Measurements from ENCODE around the gene CPVL. TPM values are rescaled to one million over a fixed set of nuclear protein-coding genes. Genes with fewer than 3 reads are reported as not detected.

CPVL gene
- total and polyA plus RNA-seq, 2 experiments from 2014 or later, result 30.6 to 95.2 TPM

DNA sequence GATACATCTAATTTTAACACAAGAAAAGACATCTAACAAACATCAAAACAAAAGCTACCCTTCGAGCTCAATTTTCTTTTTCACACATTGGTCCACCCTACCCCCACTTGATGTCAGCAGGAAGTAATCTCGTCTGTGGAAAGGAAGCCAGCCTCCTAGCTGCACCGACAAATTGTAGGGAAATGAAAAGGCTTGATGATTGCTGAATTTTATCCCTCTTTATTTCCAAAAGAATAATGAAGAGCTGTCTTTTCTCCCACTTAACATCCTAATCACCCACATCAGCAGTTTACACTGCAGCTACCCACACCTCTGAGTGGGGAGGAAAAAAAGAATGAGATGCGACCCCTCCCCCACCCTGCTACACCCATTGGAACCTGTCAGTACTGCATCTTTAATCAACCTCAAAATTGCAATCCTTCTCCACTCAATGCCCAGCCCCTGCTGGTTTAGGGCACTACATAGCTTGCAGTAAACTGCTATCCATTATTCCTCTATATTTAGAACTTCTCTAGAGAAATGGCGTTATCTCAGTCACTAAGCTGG is 10.6 kb upstream of the CPVL start:
- Histone ChIP-seq H3K4me3 (no peak overlapping the region), H3K27ac (peak overlapping the region; percentile 63), H3K9me3 (ENCODE audit: low read depth) (no peaks in the 10 kb centered on the region), H3K4me1 (ENCODE audit: low read depth) (peaks cover 20% of the 10 kb centered on the region), H3K36me3 (no peaks in the 10 kb centered on the region), H3K27me3 (no peaks in the 10 kb centered on the region)
- TF ChIP-seq, protein P1, sequence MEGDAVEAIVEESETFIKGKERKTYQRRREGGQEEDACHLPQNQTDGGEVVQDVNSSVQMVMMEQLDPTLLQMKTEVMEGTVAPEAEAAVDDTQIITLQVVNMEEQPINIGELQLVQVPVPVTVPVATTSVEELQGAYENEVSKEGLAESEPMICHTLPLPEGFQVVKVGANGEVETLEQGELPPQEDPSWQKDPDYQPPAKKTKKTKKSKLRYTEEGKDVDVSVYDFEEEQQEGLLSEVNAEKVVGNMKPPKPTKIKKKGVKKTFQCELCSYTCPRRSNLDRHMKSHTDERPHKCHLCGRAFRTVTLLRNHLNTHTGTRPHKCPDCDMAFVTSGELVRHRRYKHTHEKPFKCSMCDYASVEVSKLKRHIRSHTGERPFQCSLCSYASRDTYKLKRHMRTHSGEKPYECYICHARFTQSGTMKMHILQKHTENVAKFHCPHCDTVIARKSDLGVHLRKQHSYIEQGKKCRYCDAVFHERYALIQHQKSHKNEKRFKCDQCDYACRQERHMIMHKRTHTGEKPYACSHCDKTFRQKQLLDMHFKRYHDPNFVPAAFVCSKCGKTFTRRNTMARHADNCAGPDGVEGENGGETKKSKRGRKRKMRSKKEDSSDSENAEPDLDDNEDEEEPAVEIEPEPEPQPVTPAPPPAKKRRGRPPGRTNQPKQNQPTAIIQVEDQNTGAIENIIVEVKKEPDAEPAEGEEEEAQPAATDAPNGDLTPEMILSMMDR (IDR thresholded peaks at IDR 0.05; ENCODE audit: low read depth, low read length), result no peak
- peak in 1 of 2 donors; percentile 55 for DNase-seq (ENCODE audit: low read depth in 1 of 2, low spot score in 1 of 2)

DNA sequence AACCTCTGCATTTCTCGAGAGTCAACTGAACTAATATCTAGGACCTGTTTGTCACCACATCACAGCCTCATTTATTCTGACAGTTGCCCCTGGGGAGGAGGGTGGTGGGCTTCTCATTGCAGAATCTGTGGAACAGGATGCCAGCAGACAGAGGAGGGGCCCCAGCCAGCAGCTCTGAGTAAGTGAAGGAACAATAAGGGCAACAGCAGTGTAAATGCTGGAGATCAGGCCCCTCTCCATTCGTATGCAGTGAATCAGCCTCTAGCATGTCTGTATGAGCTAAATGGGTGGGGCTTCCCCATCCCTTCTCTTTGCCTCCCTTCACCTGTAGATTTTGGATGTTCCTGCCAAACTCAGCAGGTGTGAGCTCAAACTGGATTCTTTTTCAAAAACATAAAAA is 7.7 kb upstream of the CPVL start:
- H3K4me3 ChIP-seq, result no peak overlapping the region
- no peak for DNase-seq (ENCODE audit: low read depth in 1 of 2, low spot score in 1 of 2)

DNA sequence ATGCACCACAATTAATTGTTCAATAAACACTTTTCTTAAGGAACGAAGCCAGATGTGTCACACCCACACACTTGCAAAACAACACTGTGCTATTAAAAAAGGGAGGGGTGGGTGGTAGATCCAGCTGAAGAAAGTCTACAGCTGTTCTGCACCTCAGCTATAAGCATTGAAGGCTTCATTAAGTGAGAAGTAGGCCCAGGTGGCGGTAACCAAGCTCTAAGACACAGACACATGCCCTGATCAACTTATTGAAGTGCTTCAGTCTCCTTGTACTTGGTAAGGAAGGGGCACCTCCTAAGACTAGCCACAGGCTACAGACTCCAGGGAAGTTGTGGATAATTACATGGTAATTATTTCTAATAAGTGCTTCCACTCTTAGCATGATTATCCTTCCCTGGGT is 4.5 kb upstream of the CPVL start:
- Histone ChIP-seq H3K27me3 (no peaks in the 10 kb centered on the region), H3K36me3 (no peaks in the 10 kb centered on the region), H3K9me3 (ENCODE audit: low read depth) (no peaks in the 10 kb centered on the region), H3K27ac (no peak overlapping the region), H3K4me3 (no peak overlapping the region), H3K4me1 (ENCODE audit: low read depth) (peaks cover 12% of the 10 kb centered on the region)
- TF ChIP-seq, protein P1 (IDR thresholded peaks at IDR 0.05; ENCODE audit: low read depth, low read length), result no peak
- no peak for DNase-seq (ENCODE audit: low read depth in 1 of 2, low spot score in 1 of 2)

More for the DNA sequence above, 7.7 kb upstream of the CPVL start:
- TF ChIP-seq, protein P1 (IDR thresholded peaks at IDR 0.05; ENCODE audit: low read depth, low read length), result no peak
- Histone ChIP-seq H3K4me1 (ENCODE audit: low read depth) (peaks cover 20% of the 10 kb centered on the region), H3K27ac (no peak overlapping the region), H3K36me3 (no peaks in the 10 kb centered on the region), H3K9me3 (ENCODE audit: low read depth) (no peaks in the 10 kb centered on the region), H3K27me3 (no peaks in the 10 kb centered on the region)

DNA sequence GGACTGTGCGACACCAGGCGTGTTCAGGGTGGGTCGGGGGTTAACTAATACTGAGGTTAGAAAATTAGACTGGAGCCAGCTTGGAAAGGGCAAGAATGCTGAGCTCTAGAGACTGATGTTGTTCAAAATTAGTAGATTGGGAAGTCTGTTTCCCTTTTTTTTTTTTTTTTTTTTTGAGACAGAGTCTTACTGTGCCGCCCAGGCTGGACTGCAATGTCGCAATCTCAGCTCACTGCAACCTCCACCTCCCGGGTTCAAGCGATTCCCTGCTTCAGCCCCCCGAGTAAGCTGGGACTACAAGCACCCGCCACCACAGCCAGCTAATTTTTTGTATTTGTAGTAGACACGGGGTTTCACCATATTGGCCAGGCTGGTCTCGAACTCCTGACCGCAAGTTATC is 2.7 kb upstream of the CPVL start:
- Histone ChIP-seq H3K9me3 (ENCODE audit: low read depth) (no peaks in the 10 kb centered on the region), H3K36me3 (no peaks in the 10 kb centered on the region), H3K27ac (no peak overlapping the region), H3K4me1 (ENCODE audit: low read depth) (peaks cover 16% of the 10 kb centered on the region), H3K27me3 (peaks cover 11% of the 10 kb centered on the region), H3K4me3 (no peak overlapping the region)
- no peak for DNase-seq (ENCODE audit: low read depth in 1 of 2, low spot score in 1 of 2)
- TF ChIP-seq, protein P1 (IDR thresholded peaks at IDR 0.05; ENCODE audit: low read depth, low read length), result no peak

DNA sequence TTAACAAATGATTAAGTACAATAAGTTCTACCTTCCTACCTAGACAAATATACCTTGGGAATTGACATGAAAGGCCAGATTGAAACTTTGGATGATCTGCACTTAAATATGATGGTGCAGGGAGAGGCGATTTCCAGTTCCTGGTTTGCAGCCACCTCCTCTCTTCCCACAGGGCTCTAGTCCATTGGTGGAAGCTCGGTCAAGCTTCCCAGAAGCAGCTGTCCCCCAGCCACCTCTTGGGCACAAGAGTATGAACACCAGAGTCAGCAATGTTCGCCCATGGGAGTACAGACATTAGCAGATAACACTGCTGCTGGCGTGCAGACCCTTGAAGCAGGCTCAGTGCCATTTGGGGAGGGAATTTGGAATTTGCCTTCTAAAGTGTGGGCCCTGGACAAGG is 1.5 kb upstream of the CPVL start:
- Histone ChIP-seq H3K4me3 (no peak overlapping the region), H3K27ac (no peak overlapping the region), H3K36me3 (no peaks in the 10 kb centered on the region), H3K4me1 (ENCODE audit: low read depth) (peaks cover 16% of the 10 kb centered on the region), H3K9me3 (ENCODE audit: low read depth) (no peaks in the 10 kb centered on the region), H3K27me3 (peaks cover 14% of the 10 kb centered on the region)
- no peak for DNase-seq (ENCODE audit: low read depth in 1 of 2, low spot score in 1 of 2)
- TF ChIP-seq, protein P1 (IDR thresholded peaks at IDR 0.05; ENCODE audit: low read depth, low read length), result no peak

Data from cardiac muscle cell (in vitro differentiated cells and primary cell).